Psoas muscle (tissue), 7 donors: ENCODE results near the gene EBI3. TPM values are rescaled to one million over a fixed set of nuclear protein-coding genes. Genes with fewer than 3 reads are reported as not detected.

Experiments used
- polyA plus RNA-seq, 3 donors: library from polyadenylated mRNA; stranded (reverse); fragments of 200-250 nt; gene quantifications; one replicate each; pipeline ENCODE4 v1.2.3, GENCODE V29; 2013
- total RNA-seq, 4 donors: library from RNA; stranded (reverse); fragmentation: NEBNext Ultra II Directional in 2 of 4; extraction: Animal tissue kit (Norgen Biotek cat#: 25700) in 2 of 4; gene quantifications; one replicate each; pipeline versions ENCODE4 v1.2.1 to v1.2.4, GENCODE V29; 2021 to 2023
- donor health status: healthy with polysubstance abuse.
- donor health status: DM: no; HTN: no; CAD: no; lungs with moderate emphysema.
- donor health status: Bipolar disorder and iron deficiency.
- donor health status: healthy.
- donor health status: DM: no; HTN: no; CAD: no.
- donor health status: DM: no; HTN: no; CAD: no.
- donor health status: DM: yes; HTN: yes; CAD: no.

The EBI3 gene
- total and polyA plus RNA-seq, 7 donors, result 0.19 to 0.77 (median 0.54) TPM

Other genes with a start within 250 kb of the EBI3 start
- 1,000 to 10,000 TPM; 2,332 to 3,628 (median 2,726) TPM for gene EEF2, start 244.1 kb upstream of the EBI3 start, total RNA-seq
- gene EEF2, start 244.1 kb upstream of the EBI3 start, polyA plus RNA-seq, result 1,000 to 10,000 TPM; 1,416 to 1,891 (median 1,484) TPM
- gene PIAS4, start 221.8 kb upstream of the EBI3 start, total RNA-seq, result 10 to 100 TPM; 14.6 to 27.2 (median 17.0) TPM
- 10 to 100 TPM; 12.7 to 21.8 (median 14.6) TPM for gene PIAS4, start 221.8 kb upstream of the EBI3 start, polyA plus RNA-seq
- gene ZBTB7A, start 162.6 kb upstream of the EBI3 start, total RNA-seq, result 10 to 100 TPM; 25.7 to 55.9 (median 45.7) TPM
- 10 to 100 TPM; 18.5 to 20.3 (median 20.0) TPM for gene ZBTB7A, start 162.6 kb upstream of the EBI3 start, polyA plus RNA-seq
- 100 to 1,000 TPM; 136 to 192 (median 151) TPM for gene MAP2K2, start 105.4 kb upstream of the EBI3 start, total RNA-seq
- gene MAP2K2, start 105.4 kb upstream of the EBI3 start, polyA plus RNA-seq, result 100 to 1,000 TPM; 189 to 290 (median 207) TPM
- not detected for gene CREB3L3, start 75.9 kb upstream of the EBI3 start, total RNA-seq
- under 1 TPM in 2 of 3 donors, not detected in 1; 0.04 to 0.22 TPM for gene CREB3L3, start 75.9 kb upstream of the EBI3 start, polyA plus RNA-seq
- 10 to 100 TPM in 3 of 4 donors, 1 to 10 TPM in 1; 8.4 to 13.1 (median 11.4) TPM for gene SIRT6, start 47.0 kb upstream of the EBI3 start, total RNA-seq
- 10 to 100 TPM; 15.0 to 23.5 (median 22.9) TPM for gene SIRT6, start 47.0 kb upstream of the EBI3 start, polyA plus RNA-seq
- 1 to 10 TPM in 2 of 4 donors, under 1 TPM in 2; 0.36 to 2.7 (median 0.84) TPM for gene ANKRD24, start 46.8 kb upstream of the EBI3 start, total RNA-seq
- under 1 TPM; 0.34 to 0.74 (median 0.41) TPM for gene ANKRD24, start 46.8 kb upstream of the EBI3 start, polyA plus RNA-seq
- gene YJU2, start 17.6 kb downstream of the EBI3 start, total RNA-seq, result 10 to 100 TPM; 11.7 to 21.6 (median 14.5) TPM
- 10 to 100 TPM; 17.7 to 39.9 (median 27.4) TPM for gene YJU2, start 17.6 kb downstream of the EBI3 start, polyA plus RNA-seq
- 1 to 10 TPM in 1 of 4 donors, under 1 TPM in 2, not detected in 1; 0.42 to 1.6 (median 0.61) TPM for gene SHD, start 49.7 kb downstream of the EBI3 start, total RNA-seq
- 1 to 10 TPM in 1 of 3 donors, under 1 TPM in 2; 0.04 to 2.1 (median 0.08) TPM for gene SHD, start 49.7 kb downstream of the EBI3 start, polyA plus RNA-seq
- gene TMIGD2, start 72.9 kb downstream of the EBI3 start, total RNA-seq, result under 1 TPM in 1 of 4 donors, not detected in 3; 0.20 TPM
- gene TMIGD2, start 72.9 kb downstream of the EBI3 start, polyA plus RNA-seq, result under 1 TPM in 2 of 3 donors, not detected in 1; 0.10 to 0.18 TPM
- not detected for gene FSD1, start 75.1 kb downstream of the EBI3 start, total RNA-seq
- under 1 TPM in 1 of 3 donors, not detected in 2; 0.08 TPM for gene FSD1, start 75.1 kb downstream of the EBI3 start, polyA plus RNA-seq
- gene STAP2, start 109.3 kb downstream of the EBI3 start, total RNA-seq, result 1 to 10 TPM in 2 of 4 donors, under 1 TPM in 2; 0.60 to 3.7 (median 1.2) TPM
- gene STAP2, start 109.3 kb downstream of the EBI3 start, polyA plus RNA-seq, result 1 to 10 TPM in 1 of 3 donors, under 1 TPM in 2; 0.31 to 1.2 (median 0.53) TPM
- gene MPND, start 114.0 kb downstream of the EBI3 start, total RNA-seq, result 10 to 100 TPM; 10.3 to 16.4 (median 13.2) TPM
- gene MPND, start 114.0 kb downstream of the EBI3 start, polyA plus RNA-seq, result 10 to 100 TPM in 1 of 3 donors, 1 to 10 TPM in 2; 7.4 to 12.4 (median 9.7) TPM
- 10 to 100 TPM; 16.0 to 26.6 (median 21.6) TPM for gene SH3GL1, start 171.0 kb downstream of the EBI3 start, total RNA-seq
- gene SH3GL1, start 171.0 kb downstream of the EBI3 start, polyA plus RNA-seq, result 10 to 100 TPM; 18.2 to 85.6 (median 27.1) TPM
- gene CHAF1A, start 173.1 kb downstream of the EBI3 start, total RNA-seq, result 10 to 100 TPM in 1 of 4 donors, 1 to 10 TPM in 3; 5.6 to 10.3 (median 7.7) TPM
- 10 to 100 TPM in 1 of 3 donors, 1 to 10 TPM in 2; 5.9 to 12.8 (median 6.4) TPM for gene CHAF1A, start 173.1 kb downstream of the EBI3 start, polyA plus RNA-seq
- gene UBXN6, start 228.3 kb downstream of the EBI3 start, total RNA-seq, result 100 to 1,000 TPM; 120 to 170 (median 132) TPM
- gene UBXN6, start 228.3 kb downstream of the EBI3 start, polyA plus RNA-seq, result 100 to 1,000 TPM; 110 to 274 (median 191) TPM
- gene HDGFL2, start 242.8 kb downstream of the EBI3 start, total RNA-seq, result 10 to 100 TPM; 32.3 to 47.7 (median 39.5) TPM
- 10 to 100 TPM; 33.4 to 56.4 (median 51.3) TPM for gene HDGFL2, start 242.8 kb downstream of the EBI3 start, polyA plus RNA-seq